Measurements from ENCODE around the gene PTPRN. TPM values are rescaled to one million over a fixed set of nuclear protein-coding genes. Genes with fewer than 3 reads are reported as not detected.

Gene PTPRN
- total and polyA plus RNA-seq, 2 of the 8 experiments (the other 6 are each of a cell fraction or from before 2014, with no cell fraction given), result 5.4 to 8.2 TPM

GRCh38 chr2:219273937-219274336 lies 35.3 kb downstream of the PTPRN start (continued):
- TF ChIP-seq GABPA (IDR thresholded peaks at IDR 0.05; ENCODE audit: borderline replicate concordance, insufficient read depth, low read length), result no peak
- TF ChIP-seq MAX (IDR thresholded peaks at IDR 0.05), result no peak
- no peak for TF ChIP-seq SAP30 (IDR thresholded peaks at IDR 0.05; ENCODE audit: insufficient read depth, insufficient replicate concordance, low read length)
- no peak for TF ChIP-seq TBP (IDR thresholded peaks at IDR 0.05; ENCODE audit: low read depth, low read length)
- no peak for TF ChIP-seq CTBP2 (IDR thresholded peaks at IDR 0.05; ENCODE audit: borderline replicate concordance, insufficient read depth, insufficient read length, low read length)
- no peak for TF ChIP-seq JUND (IDR thresholded peaks at IDR 0.05; ENCODE audit: low read length)
- TF ChIP-seq POLR2AphosphoS5 (IDR thresholded peaks at IDR 0.05; ENCODE audit: low read depth, low read length), result no peak
